HG03469 (cell line): ENCODE data around the gene CTNNA2.
"Not testable (repeated sequence)": the region's sequence is repeated elsewhere in the genome, so short reads cannot be mapped to it uniquely, and the experiment has no call there.

ENCODE experiments used
- ATAC-seq: cut with Tn5 transposase; IDR thresholded peaks from one replicate; pipeline ENCODE4 v1.9.1; 2021; ENCODE audit warnings: mild to moderate bottlenecking, moderate library complexity, moderate number of reproducible peaks; ENCODE audit not compliant: unreplicated experiment

CTNNA2 gene

DNA sequence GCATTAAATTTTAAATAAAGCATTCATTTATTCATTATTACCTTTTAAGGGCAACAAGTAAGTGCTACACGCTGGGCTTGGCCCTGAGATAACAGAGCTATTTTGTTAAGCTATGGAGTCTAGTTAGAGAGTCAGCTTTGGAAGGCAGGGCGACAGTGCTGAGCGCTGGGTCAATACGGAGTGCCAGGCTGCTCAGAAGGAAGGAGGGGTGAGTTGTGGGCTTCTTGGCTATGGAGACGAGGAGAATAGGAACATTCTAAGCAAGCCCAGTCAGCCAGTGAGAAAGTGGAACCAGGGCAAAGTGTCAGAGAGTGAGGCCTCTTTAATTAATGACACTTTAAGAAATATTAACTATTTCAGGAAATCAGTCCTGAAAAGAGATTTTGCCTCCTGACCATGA is 503.3 kb downstream of the CTNNA2 start:
- no peak for ATAC-seq

DNA sequence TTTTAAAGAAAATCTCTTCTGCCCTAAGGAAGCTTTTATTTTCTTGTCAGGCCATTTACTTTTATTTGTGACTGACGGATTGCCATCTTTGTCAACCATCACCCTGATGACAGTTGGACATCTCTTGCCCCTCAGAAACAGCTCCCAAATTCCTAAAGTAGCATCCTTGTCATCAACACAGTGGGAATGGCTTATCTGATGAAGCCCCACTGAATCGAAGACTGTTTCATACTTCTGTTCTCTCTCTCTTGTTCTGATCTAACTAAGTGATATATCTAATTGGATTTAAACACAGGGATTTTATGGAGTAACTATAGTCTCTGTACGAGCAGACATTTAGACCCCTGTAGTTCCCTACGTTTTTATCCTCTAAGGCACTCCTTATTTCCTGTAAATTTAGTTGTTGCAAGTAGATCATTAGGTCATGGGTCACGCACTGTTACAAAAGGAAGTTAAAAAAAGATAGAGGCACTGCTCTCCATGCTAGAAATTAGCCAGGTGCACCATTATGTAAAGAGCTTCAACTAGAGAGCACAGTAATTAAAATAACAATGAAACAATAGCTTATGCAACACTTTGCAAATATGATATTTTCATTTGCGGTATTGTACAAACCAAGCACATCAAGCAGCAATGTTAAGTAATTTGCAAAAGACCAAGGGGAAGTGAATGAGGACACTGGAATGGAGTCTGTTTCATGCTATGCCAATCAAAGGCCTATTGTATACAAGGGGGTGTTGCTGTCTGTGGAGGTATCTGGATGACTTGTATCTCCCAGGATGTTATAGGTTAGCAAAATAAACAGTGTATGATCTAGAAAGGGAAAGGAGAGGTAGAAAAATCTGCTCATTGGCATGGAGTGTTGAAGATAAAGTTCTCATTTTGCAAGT is 507.0 kb downstream of the CTNNA2 start:
- no peak for ATAC-seq

DNA sequence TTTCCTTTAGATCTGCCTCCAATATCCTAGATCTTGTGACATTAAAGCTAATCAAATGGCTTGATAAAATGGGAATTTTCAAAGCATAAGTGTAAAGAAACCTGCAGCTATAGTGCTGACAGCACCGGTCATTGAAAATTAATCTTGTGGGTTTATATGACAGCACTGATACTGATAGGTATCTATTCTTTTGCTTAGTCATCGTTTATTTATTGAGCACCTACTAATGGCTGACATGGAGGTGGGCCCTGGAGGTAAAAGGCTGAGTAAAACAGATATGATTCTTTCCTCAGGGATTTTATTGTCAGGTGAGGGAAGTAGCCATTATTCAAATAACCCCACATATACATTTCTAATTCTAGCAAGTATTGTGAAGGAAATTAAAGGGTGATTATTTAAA is 509.2 kb downstream of the CTNNA2 start:
- no peak for ATAC-seq

DNA sequence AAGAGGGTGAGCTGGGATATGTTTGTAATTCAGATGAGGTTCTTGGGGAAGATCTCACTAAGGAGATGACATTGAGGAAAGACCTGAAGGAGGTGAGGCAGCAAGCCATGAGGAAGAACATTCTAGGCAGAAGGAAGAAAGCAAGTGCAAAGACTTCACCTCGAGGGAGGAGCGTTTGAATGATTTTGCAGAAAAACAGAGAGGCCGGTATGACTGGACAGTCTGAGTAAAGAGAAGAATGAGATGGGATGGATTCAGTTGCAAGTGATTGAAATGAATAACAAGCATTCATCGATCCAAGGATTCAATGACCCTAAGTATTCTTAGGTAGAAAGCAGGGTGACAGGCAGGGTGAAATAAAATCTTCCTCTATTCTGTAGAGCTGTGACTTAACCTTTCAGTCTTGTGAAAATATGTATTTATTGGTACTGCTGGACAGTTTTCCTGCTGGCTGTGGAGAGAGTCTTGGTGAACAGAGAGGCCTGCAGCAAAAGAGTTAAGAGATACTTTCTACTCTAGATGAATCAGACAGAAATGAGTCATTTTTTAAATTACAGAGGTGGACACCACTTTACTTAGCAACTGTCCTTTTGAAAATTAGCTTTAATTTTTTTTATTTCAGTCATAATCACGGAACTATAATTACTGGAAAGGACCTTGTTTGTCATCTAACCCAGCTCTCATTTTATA is 513.3 kb downstream of the CTNNA2 start:
- no peak for ATAC-seq

DNA sequence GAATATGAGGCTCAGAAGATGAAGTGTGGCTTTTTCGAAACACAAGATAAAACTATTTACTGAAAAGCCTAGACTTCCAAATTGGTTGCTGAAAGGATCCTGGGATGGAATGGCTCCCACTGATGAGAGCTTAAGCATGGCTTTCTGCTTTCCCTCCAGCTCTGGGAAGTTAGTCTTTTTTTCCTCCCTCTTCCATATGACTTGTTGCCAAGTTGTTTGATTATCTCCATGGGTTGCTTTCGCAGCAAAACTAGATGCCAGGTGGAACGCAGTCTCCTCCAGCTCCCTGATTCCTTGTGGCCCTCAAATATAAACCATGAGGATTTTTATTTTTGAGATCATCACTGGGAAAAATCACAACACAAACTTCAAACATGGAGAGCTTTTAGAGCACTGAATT is 515.2 kb downstream of the CTNNA2 start:
- no peak for ATAC-seq

DNA sequence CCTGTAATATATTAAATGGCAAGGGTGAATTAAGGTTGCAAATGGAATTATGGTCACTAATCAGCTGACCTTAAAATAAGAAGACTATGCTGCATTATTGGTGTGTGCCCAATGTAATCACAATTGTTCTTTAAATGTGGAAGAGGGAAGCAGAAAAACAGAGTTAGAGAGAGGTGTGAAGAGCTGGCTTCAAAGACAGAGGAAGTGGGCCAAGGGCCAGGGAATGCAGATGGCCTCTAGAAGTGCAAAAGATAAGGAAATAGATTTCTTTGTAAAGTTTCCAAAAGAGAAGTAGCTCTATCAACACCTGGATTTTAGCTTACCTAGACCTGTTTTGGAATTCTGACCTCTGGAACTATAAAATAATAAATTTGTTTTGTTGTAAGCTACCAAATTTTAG is 515.7 kb downstream of the CTNNA2 start:
- ATAC-seq = no peak

DNA sequence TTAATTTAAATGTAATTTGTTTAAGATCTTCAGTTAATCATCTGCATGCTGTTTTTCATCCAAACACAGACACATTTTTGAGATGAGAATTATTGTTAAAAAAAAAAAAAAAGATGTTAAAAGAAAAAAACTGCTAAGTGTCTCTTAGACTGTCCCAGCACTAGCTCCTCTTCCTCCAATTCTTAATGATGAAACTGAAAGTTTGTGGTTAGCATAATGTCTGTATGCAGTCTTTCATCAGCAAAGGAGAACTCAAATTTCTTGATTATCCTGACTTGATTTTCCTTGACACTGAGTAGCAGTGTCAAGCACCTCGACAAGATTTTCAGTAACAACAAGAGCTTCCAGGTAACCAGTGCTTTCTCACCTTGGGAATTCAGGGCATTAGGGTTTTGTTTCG is 517.3 kb downstream of the CTNNA2 start:
- ATAC-seq = no peak

DNA sequence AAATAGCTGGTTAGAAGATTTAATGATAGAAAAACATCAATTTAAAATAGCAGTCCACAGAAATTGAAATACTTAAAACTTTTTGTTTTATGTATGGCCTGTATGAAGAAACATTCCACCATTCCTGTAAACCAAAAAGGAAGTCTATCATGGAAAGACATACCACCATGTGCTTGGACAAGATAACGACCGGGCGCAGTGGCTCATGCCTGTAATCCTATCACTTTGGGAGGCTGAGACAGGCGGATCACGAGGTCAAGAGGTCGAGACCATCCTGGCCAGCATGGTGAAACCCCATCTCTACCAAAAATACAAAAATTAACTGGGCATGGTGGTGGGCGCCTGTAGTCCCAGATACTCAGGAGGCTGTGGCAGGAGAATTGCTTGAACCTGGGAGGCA is 519.8 kb downstream of the CTNNA2 start:
- not testable (repeated sequence) for ATAC-seq

DNA sequence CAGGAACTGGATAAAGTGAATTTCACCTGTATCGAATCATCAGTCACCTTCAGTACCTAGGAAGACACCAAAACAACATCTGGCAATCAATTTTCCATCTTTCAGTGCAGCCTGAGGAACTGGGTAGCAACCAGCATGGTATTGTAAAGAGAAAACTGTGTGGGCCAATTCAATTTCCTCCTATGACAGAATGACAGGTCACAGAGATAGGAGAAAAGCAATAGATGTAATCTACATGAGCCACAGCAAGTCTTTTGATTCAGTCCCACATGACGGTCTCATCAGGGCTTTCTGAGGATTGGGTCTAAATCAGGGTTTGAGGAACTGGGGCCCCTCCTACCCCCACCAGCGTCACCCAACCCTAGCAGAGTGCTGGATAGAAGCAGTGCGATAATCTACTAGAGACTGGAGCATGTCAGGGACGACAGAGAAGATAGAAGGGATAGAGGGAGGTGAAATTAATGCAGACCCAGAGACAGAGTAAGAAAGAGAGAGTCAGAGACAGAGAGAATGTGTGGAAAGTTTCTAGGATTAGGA is 523.0 kb downstream of the CTNNA2 start:
- no peak for ATAC-seq

DNA sequence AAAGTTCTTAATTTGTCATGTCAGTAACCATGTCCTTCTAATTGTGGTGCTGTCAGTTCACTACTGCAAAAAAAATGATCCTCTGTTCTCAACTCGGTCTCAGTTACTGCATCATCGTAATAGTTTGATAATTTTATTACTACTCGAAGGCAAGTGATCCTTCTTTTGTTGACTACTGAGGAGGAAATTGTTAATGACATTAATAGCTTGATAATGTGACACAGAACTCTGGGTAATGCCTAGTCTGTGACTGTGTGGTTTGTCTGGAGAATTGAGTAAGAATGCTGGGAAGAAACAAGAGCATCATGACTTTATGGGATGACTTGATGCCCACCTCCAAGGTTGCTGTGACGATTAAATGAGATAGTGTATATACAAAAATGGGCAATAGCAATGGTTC is 524.5 kb downstream of the CTNNA2 start:
- no peak for ATAC-seq

DNA sequence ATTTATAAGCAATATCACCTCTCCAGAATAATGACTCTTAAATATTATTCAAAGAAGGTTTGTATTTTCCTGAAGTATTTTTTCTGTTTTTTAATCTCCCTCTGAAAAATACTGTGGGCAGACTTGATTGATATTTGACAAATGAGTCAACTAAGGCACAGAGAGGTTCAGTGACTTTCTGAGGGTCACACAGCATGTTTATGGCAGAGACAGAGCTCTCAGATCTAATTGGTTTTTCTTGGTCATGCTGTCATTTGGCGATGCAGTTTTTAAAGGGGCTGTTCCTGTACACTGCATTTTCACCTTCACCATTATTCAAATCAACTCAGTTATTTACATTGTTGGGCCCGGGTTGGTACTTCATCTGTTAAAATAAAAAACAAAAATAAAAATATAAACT is 527.4 kb downstream of the CTNNA2 start:
- no peak for ATAC-seq

DNA sequence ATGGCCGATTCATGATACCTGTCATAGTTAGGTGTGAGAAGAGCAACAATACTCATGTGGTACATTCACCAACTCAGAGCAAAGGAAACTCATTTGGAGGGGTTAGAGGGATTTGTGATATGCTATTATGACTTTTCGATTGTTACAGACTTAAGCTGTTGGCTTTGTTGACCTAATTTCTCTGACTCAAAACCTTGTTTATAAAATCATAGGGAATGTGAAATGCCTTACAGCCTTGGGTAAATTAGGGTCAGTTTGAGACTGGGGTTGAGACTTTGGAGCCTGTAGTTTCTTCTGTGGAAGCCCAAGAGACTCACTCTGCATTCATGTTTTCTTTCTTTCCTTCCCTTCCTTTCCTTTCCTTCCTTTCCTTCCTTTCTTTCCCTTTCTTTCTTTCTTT is 529.8 kb downstream of the CTNNA2 start:
- no peak for ATAC-seq

DNA sequence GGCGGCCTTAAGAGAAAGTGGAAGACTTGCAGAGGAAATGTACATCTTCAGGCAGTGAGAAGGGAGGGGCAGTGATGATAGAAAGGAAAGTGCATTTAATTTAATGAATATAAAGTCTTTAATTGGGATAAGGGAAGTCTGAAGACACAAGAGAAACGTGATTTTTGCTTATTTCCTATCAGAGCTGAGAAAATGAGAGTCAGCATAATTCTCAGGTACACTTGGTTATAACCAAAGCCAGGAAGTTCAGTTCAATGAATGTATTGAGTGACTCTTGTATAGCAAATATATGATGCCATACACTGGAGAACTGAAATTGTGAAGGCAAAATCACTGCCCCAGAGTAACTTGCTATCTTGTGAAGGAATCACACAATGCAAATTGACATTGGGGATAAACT is 535.4 kb downstream of the CTNNA2 start:
- no peak for ATAC-seq

DNA sequence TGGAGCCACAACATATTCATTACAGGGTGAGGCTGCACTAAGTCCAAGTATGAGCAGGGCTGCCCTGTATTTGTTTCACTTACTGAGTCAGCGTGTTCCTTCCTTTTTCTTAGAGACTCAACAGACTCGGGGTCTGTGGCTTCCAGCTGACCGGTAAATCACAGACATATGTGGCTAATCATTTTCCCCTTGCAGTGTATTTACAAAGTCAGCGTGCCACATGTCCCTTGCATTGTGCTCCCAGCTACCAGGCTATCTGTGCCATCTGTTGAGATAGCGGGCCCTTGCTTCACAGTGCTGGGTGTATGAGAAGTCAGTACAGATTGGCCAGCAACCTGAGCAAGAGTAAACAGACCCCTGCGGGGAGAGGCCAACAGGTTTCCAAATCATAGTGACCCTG is 537.4 kb downstream of the CTNNA2 start:
- ATAC-seq = no peak

DNA sequence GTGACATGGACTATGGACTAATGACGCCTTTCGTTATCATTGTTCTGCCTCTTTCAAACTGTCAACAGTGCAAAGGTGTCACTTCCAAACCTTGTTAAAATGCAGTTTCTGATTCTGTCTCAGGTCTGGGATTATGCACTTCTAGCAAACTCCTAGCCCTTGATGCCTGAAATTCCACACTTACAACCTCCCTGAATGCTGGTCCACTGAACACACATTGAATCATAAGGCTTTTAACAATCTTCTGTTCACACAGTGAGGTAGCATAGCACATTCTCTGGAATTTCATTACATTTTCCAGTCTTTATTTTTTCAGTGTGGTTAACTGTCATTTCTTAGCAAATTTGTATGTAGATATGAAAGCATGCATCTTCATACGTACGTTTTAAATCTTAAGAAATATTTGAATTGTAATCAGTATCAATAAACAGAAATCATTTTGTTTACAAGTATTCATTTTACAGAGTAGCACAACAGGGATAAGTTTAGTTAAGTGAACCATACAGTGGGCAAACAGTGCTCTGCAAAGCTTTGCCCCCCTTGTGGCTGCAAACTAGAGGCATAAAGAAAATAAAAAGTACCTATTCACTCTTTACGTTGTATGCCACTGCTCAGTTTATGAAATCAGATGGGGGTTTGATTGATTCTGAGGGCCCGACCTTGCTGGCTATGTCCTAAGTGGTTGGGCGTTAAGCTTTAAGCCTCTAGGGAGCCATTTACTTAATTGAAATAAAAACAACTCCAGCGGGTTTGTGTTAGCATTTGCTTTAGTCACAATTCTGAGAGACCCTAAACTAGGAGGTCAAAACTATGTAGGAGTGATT is 540.9 kb downstream of the CTNNA2 start:
- no peak for ATAC-seq

DNA sequence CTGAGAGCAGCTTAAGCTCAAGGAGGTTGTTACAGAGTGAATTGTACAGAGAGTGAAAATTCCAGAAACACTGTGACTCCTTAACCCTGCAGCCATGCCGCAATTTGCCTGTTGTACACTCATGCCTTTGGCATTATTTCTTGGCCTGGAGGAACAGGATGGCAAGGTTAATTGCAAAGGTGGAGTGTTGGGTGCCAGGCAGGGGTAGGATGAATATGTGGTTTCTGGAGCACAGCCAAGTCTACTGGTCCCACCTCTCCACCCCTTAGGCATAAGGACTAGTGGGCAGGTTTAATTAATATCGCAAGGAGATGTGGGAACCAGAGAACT is 541.5 kb downstream of the CTNNA2 start:
- no peak for ATAC-seq

DNA sequence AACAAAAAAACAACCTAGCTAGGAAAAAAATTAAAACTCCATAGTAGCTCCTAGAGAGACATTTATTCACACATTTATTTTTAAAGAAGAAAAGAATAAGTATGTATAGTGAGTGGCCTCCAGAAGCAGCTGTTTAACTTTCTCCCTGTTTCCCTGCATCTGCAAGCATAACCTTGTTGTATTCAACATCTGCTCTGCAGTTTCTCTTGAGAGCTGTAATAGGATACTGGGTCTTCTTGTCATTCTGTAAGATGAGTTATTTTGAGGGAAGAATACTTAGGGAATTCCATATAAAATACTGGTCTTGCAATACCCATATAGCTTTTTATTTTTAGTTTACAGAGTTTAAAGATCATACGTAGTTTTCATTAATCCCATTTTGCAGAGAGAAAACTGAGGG is 545.1 kb downstream of the CTNNA2 start:
- ATAC-seq = no peak

DNA sequence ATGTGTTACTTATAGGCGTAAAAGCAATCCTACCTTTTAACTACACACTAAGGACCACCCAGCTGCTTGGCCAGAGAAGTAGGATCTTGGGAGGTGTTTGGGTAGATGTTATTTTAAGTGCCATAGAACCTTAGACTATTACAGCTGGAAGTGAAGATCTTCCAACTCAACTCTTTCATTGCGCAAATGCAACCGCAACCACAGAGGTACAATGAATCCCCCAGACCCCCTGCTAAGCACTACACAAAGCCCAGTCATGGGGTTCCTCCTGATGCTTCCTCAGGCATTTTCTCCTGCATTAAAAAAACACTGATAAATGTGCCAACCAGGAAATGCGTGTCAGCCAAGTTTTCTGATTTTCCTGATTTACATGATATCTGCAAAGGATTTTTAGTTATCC is 545.7 kb downstream of the CTNNA2 start:
- no peak for ATAC-seq

DNA sequence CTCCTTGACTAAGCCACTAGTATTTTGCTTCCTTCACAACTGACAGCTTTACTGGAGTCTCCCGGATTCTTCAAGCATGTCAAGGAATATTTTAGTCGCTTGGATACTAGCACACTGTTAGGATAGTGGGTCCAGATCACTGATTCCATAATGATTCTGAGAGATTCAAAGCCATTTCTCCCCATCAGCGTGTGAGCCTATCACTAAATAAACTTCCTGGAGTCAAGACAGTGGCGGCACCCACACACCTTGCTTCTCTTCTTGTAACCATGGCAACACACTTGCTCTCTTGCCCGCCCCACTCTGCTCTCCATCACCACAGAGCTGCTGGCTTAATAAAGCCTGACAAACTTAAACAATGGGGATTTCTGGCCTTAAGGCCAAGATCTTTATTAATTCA is 546.6 kb downstream of the CTNNA2 start:
- no peak for ATAC-seq

DNA sequence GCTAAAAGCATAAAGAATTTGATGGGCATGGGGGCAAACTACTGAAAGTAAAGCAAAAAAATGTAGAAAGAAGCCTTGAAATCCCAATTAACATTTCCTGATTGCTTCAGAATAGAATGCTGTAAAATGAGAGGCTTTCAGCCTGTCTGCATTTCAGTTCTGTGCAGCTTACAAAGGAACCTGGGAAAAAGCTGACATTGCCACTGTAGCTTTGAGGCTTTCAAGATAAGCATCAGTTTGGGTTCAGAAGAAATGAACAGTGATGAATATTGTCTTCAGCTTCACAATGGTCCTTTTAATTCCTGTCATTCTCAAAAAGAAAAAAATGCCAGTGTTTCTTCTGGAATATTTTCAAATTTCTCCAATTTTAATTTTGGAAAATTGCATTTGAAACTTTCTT is 549.0 kb downstream of the CTNNA2 start:
- no peak for ATAC-seq

DNA sequence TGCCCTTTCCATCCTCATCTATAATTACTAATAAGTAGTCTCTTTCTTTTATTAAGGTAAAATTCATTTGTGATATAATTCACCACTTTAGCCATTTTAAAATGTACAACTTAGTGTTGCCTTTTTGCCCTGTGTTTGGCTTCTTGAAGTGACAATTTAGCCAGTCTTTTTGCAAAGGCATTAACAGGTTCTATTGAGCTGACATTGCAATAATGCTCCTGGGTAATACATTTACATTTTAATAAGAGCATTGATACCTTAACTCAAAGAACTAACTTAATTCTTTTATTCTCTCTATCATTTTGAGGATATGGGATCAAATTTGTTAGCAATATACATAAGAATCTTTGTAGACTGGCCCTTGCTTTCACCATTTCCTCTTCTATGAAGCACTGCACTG is 549.4 kb downstream of the CTNNA2 start:
- ATAC-seq = no peak
